Ishikawa (cell line): ENCODE results near the gene SPSB4.

Source experiments
- EGR1 ChIP-seq: IDR thresholded peaks from 2 replicates; pipeline ENCODE4 v1.6.1; 2012
- FOXM1 ChIP-seq: IDR thresholded peaks from 2 replicates; pipeline ENCODE4 v1.6.1; 2012; ENCODE audit warnings: low read depth, borderline replicate concordance
- TAF1 ChIP-seq: IDR thresholded peaks from 2 replicates; pipeline ENCODE4 v1.6.1; 2012; ENCODE audit warnings: low read depth, mild to moderate bottlenecking
- ZBTB7A ChIP-seq: IDR thresholded peaks from 2 replicates; pipeline ENCODE4 v1.6.1; 2012; ENCODE audit warnings: low read depth

GRCh38 chr3:141110322-141110721, 59.2 kb downstream of the SPSB4 start:
- TF ChIP-seq EGR1 (no peak), ZBTB7A (no peak), FOXM1 (no peak), TAF1 (no peak)
